ENCODE measurements around the gene MTMR3.
"Not testable (repeated sequence)": the region's sequence is repeated elsewhere in the genome, so short reads cannot be mapped to it uniquely, and the experiment has no call there.

Gene MTMR3

DNA sequence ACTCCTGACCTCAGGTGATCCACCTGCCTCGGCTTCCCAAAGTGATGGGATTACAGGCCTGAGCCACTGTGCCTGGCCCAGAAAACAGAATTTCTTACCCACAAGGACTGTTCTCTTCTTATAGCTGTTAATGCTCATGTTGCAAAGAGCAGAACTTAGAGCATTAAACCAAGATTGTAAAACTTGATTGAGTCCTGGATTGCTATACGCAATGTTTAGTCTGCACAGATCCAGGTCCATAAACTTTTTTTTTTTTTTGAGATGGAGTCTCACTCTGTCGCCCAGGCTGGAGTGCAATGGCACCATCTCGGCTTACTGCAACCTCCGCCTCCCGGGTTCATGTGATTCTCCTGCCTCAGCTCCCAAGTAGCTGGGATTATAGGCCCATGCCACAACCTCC, 178.1 kb downstream of the MTMR3 start:
- not testable (repeated sequence) for DNase-seq

- DNase-seq, result no peak
Observed at GRCh38 chr22:30062259-30062658, 179.3 kb downstream of the MTMR3 start.

GRCh38 chr22:30062950-30063349, 180.0 kb downstream of the MTMR3 start:
- no peak for DNase-seq

DNA sequence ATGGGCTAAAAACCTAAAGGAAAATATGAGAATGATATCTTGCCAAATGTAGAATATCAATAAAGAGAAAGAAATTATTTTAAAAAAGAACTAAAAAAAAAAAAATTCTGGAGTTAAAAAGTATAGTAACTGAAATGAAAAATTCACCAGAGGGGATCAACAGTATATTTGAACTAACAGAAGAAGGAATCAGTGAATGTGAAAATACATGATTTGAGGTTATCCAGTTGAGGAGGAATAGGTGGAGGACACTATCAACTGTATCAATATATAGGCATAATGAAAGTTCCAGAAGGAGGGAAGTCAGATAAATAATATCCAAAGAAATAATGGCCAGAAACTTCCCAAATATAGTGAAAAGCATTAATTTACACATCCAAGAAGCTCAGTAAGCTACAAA, 181.2 kb downstream of the MTMR3 start:
- DNase-seq, result no peak

DNA sequence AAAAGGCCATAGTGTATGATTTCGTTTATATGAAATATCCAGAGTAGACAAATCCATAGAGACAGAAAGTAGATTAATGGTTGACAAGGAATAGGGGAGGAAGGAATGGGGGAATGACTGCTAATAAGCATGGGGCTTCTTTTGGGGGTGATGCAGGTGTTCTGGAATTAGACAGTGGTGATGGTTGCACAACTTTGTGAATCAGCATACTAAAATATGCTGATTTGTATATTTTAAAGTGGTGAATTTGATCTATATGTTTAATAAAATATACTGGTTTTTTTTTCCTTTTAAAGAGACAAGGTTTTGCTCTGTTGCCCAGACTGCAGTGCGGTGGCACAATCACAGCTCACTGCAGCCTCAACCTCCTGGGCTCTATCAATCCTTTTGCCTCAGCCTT, 190.8 kb downstream of the MTMR3 start:
- DNase-seq, result no peak

DNA sequence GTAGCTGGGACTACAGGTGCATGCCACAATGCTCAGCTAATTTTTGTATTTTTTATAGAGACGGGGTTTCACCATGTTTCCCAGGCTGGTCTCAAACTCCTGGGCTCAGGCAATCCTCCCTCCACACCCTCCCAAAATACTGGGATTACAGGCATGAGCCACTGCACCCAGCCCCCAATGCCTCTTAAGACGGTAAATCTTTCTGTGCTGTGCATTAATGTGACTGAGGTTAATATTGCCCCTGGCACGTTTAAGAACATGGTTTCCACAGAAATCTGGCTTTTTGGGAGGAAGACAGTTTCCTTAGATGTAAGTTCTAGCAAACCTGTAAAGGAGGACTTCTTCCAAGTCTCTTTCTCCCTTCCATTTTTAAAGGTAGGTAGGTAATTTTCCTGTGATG, 191.2 kb downstream of the MTMR3 start:
- no peak for DNase-seq

DNA sequence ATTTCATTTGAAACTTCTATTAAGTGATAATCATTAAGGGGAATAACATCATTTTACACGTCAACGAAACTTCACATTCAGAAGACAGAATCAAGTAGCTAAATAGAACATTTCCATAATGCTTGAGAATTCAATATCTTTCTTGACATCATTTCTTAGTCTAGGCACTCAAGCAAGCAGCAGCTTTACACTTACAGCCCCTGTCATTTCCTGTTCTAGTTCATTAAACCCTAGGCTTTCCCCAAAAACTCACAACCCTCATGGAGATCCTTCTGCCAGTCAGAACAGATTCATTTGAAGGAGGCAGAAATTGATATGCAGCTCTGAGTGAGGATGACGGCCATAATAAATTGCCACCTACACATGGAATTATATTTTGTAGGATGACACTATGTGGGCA, 192.0 kb downstream of the MTMR3 start:
- DNase-seq, result no peak

GRCh38 chr22:30077279-30077880, 194.4 kb downstream of the MTMR3 start:
- no peak for DNase-seq

GRCh38 chr22:30078320-30079311, 195.6 kb downstream of the MTMR3 start:
- DNase-seq, result no peak

- DNase-seq, result no peak
Observed at GRCh38 chr22:30079952-30080533, 197.1 kb downstream of the MTMR3 start, which contains the start of gene HORMAD2. TSS of gene HORMAD2 (plus strand) at chr22:30080464. CDS start at chr22:30093953, 13,489 bp downstream.

Measured in cortex of kidney (tissue), 1 donor.